B cell (primary cell): ENCODE results near the gene TGFBR3. TPM values are rescaled to one million over a fixed set of nuclear protein-coding genes. Genes with fewer than 3 reads are reported as not detected.

Experiments used
- ATAC-seq: fragments of 200-7000 bp; cut with Tn5 transposase; one replicate; pipeline ENCODE4 v1.10.0; 2021; ENCODE audit warnings: low read depth, mild to moderate bottlenecking, moderate number of reproducible peaks, moderate library complexity
- CTCF ChIA-PET: fragments of 350-600 bp; sonication (Branson Sonifier 250); formaldehyde crosslinking; loops from one replicate; lab custom pipeline; 2021; ENCODE audit warnings: antibody characterized with exemption, inconsistent platforms; lab: Charles Lee
- POLR2A ChIA-PET: fragments of 350-600 bp; sonication (Branson Sonifier 250); formaldehyde crosslinking; loops from one replicate; lab custom pipeline; 2021; ENCODE audit warnings: antibody characterized with exemption; lab: Charles Lee
- DNase-seq: peaks from one replicate; pipeline ENCODE4 v3.0.0; 2013
- H2AFZ ChIP-seq: 2 replicates; pipeline ENCODE4 v1.6.1; 2012; ENCODE audit warnings: mild to moderate bottlenecking, low read depth, low read length; ENCODE audit not compliant: insufficient read depth, poor library complexity, severe bottlenecking
- H3K27ac ChIP-seq, 2 donors: 1 replicate in 1 of 2; 2 replicates in 1 of 2; pipeline ENCODE4 v1.5.1; 2012 to 2013; ENCODE audit warnings: low read length in 2 of 2, mild to moderate bottlenecking in 2 of 2, moderate library complexity in 1 of 2
- H3K27me3 ChIP-seq, 4 experiments: fragments of 200-600 bp in 1 of 4; sonication (generic) in 1 of 4; replicated peaks in 1 of 4; 1 replicate in 2 of 4; 2 replicates in 2 of 4; pipeline versions ENCODE4 v1.6.1 to v1.7.0; 2013 to 2016; ENCODE audit warnings: low read length in 3 of 4, mild to moderate bottlenecking in 2 of 4, mixed read lengths in 1 of 4, moderate library complexity in 1 of 4; ENCODE audit not compliant: insufficient read depth in 4 of 4, control insufficient read depth in 3 of 4; ENCODE audit errors: control extremely low read depth in 1 of 4
- H3K36me3 ChIP-seq, 2 experiments: replicated peaks in 1 of 2; 1 replicate in 1 of 2; 2 replicates in 1 of 2; pipeline versions ENCODE4 v1.6.1 to v1.7.1; 2013; ENCODE audit warnings: low read length in 1 of 2; ENCODE audit not compliant: insufficient read depth in 2 of 2, control insufficient read depth in 1 of 2; ENCODE audit errors: control extremely low read depth in 1 of 2, extremely low read depth in 1 of 2
- H3K4me1 ChIP-seq, 2 donors: fragments of 200-600 bp in 1 of 2; sonication (generic) in 1 of 2; 1 replicate in 1 of 2; 2 replicates in 1 of 2; pipeline versions ENCODE4 v1.5.1 to v1.6.1; 2013 to 2017; ENCODE audit warnings: low read length in 2 of 2; ENCODE audit not compliant: control insufficient read depth in 2 of 2, insufficient read depth in 2 of 2
- H3K4me2 ChIP-seq: replicated peaks from 2 replicates; pipeline ENCODE3; 2012; ENCODE audit warnings: mild to moderate bottlenecking, low read depth, low read length; ENCODE audit not compliant: poor library complexity, severe bottlenecking
- H3K4me3 ChIP-seq, 5 experiments: fragments of 200-600 bp in 1 of 5; sonication (generic) in 1 of 5; 1 replicate in 3 of 5; 2 replicates in 2 of 5; pipeline versions ENCODE4 v1.5.1 to v1.7.0; 2011 to 2016; ENCODE audit warnings: low read length in 4 of 5, mild to moderate bottlenecking in 4 of 5, low read depth in 2 of 5, control low read depth in 1 of 5, moderate library complexity in 1 of 5; ENCODE audit not compliant: insufficient read depth in 1 of 5; ENCODE audit errors: control extremely low read depth in 1 of 5, extremely low read depth in 1 of 5
- H3K79me2 ChIP-seq: fragments of 200-600 bp; sonication (generic); one replicate; pipeline ENCODE4 v1.6.0; 2016; ENCODE audit warnings: low read length; ENCODE audit not compliant: control insufficient read depth, insufficient read depth
- H3K9ac ChIP-seq: fragments of 200-600 bp; sonication (generic); 2 replicates; pipeline ENCODE4 v1.6.1; 2017; ENCODE audit warnings: mild to moderate bottlenecking, low read length, moderate library complexity
- H3K9me3 ChIP-seq, 3 donors: one replicate each; pipeline versions ENCODE4 v1.6.1 to v1.7.1; 2013; ENCODE audit warnings: low read length in 2 of 3; ENCODE audit not compliant: control insufficient read depth in 2 of 3, insufficient read depth in 1 of 3; ENCODE audit errors: control extremely low read depth in 1 of 3
- H4K20me1 ChIP-seq: 2 replicates; pipeline ENCODE4 v1.6.0; 2012; ENCODE audit warnings: mild to moderate bottlenecking, low read length; ENCODE audit not compliant: insufficient read depth, control insufficient read depth, poor library complexity, severe bottlenecking
- H3K27ac Mint-ChIP-seq: one replicate; pipeline ENCODE4 v1.8.0; 2021; ENCODE audit warnings: mixed read lengths
- H3K27me3 Mint-ChIP-seq: one replicate; pipeline ENCODE4 v1.8.0; 2021; ENCODE audit warnings: mixed read lengths
- H3K4me1 Mint-ChIP-seq: one replicate; pipeline ENCODE4 v1.8.0; 2021; ENCODE audit warnings: mixed read lengths
- H3K4me3 Mint-ChIP-seq: one replicate; pipeline ENCODE4 v1.8.0; 2021; ENCODE audit warnings: mixed read lengths
- H3K9me3 Mint-ChIP-seq: one replicate; pipeline ENCODE4 v1.8.0; 2022; ENCODE audit warnings: mixed read lengths; ENCODE audit not compliant: insufficient read depth
- EZH2 ChIP-seq: IDR thresholded peaks from 2 replicates; pipeline ENCODE4 v1.6.1; 2012; ENCODE audit warnings: borderline replicate concordance, low read depth, mild to moderate bottlenecking, moderate library complexity, low read length; ENCODE audit not compliant: insufficient read depth, poor library complexity, severe bottlenecking
- WGBS: methylation state at CpG from one replicate; pipeline ENCODE4 v1.1.5; 2013; ENCODE audit warnings: missing lambda C conversion rate; ENCODE audit not compliant: insufficient coverage; 5-methylcytosine and 5-hydroxymethylcytosine counted together
- intact Hi-C: fragments of 100-400 bp; cut with micrococcal nuclease; formaldehyde crosslinking; loops from one replicate; pipeline ENCODE4 v1.10.0; 2022
- polyA plus RNA-seq: library from polyadenylated mRNA; depleted of rRNA; stranded (reverse); fragments of >200 nt; gene quantifications from 2 replicates; pipeline ENCODE4 v1.2.3, GENCODE V29; 2012
- total RNA-seq, 2 donors: library from RNA; stranded (reverse); fragments of 120-200 nt in 1 of 2; gene quantifications; 1 replicate in 1 of 2; 2 replicates in 1 of 2; pipeline versions ENCODE4 v1.2.3 to v1.2.4, GENCODE V29; 2013 to 2022
- TF ChIP-seq, protein P1 (sequence below): fragments of 200-600 bp; IDR thresholded peaks from one replicate; pipeline ENCODE4 v1.8.0; 2022; ENCODE audit warnings: antibody characterized with exemption, mild to moderate bottlenecking

TGFBR3 gene
- total and polyA plus RNA-seq, 2 donors (not counting 1 experiment from before 2014, with no cell fraction given): 0.10 to 0.12 TPM

- ATAC-seq (no peak), DNase-seq (no peak)
- intact Hi-C loops: no loop called here
- H3K4me1 ChIP-seq: no peaks in the 10 kb centered on the region
- no CpG with 5 or more reads among the region's 3 CpGs for WGBS
- peaks cover 8% of the 10 kb centered on the region for H3K27me3 Mint-ChIP-seq
- no peak overlapping the region for H3K4me3 ChIP-seq
- ChIA-PET POLR2A (no interaction called here), CTCF (no interaction called here)
- no peaks in the 10 kb centered on the region for H3K36me3 ChIP-seq
- TF ChIP-seq, protein P1, sequence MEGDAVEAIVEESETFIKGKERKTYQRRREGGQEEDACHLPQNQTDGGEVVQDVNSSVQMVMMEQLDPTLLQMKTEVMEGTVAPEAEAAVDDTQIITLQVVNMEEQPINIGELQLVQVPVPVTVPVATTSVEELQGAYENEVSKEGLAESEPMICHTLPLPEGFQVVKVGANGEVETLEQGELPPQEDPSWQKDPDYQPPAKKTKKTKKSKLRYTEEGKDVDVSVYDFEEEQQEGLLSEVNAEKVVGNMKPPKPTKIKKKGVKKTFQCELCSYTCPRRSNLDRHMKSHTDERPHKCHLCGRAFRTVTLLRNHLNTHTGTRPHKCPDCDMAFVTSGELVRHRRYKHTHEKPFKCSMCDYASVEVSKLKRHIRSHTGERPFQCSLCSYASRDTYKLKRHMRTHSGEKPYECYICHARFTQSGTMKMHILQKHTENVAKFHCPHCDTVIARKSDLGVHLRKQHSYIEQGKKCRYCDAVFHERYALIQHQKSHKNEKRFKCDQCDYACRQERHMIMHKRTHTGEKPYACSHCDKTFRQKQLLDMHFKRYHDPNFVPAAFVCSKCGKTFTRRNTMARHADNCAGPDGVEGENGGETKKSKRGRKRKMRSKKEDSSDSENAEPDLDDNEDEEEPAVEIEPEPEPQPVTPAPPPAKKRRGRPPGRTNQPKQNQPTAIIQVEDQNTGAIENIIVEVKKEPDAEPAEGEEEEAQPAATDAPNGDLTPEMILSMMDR: no peak
- no peak for TF ChIP-seq EZH2
- no peak overlapping the region for H3K9ac ChIP-seq
- no peak overlapping the region for H3K27ac Mint-ChIP-seq
- no peak overlapping the region for H3K4me3 Mint-ChIP-seq
- no peaks in the 10 kb centered on the region for H3K27me3 ChIP-seq
- no peaks in the 10 kb centered on the region for H3K9me3 Mint-ChIP-seq
- no peaks in the 10 kb centered on the region for H3K9me3 ChIP-seq
- no peak overlapping the region for H2AFZ ChIP-seq
- H3K4me1 Mint-ChIP-seq: peaks cover 9% of the 10 kb centered on the region
- H3K27ac ChIP-seq: no peak overlapping the region
- no peaks in the 10 kb centered on the region for H3K79me2 ChIP-seq
- H4K20me1 ChIP-seq: no peaks in the 10 kb centered on the region
- H3K4me2 ChIP-seq: no peak overlapping the region
Observed at GRCh38 chr1:91712393-91712792, 173.6 kb downstream of the TGFBR3 start.

DNA sequence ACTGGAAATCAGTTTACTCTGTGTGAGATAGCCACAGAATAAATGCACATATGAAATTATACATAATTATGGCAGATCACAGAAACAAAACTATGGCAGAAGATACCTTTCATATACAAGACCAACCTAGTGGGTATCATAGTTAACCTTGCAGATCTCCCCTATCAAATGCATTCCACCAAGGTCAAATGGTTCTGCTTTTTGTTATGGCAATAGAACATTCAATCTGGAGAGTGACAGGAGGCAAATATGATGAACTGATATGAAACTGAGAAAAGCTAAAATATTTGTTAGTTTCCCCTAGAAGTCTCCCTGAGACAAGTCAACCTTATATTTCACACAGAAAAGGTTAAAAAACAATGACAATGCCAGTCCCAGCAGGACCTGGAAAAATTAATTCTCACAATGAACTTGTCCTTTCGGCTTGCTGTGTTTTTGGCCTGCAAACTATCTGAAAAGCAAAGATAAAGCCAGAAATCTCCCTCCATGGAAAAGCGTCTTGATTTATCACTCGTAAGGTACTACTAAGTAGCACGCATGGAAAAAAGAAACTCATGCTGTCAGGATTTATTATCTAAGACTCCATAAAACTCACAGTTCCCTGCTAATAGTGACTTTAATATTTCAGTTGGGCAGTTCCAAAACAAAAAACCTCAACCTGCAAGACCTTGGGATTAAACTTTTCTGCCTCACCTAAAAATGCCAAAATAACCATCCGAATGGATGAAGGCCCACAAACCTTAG is 174.3 kb downstream of the TGFBR3 start:
- TF ChIP-seq, protein P1: no peak
- no peak for TF ChIP-seq EZH2
- no peak overlapping the region for H3K4me3 ChIP-seq
- no peak overlapping the region for H2AFZ ChIP-seq
- H3K27ac ChIP-seq: no peak overlapping the region
- 100% methylated on average over 2 of the region's 5 CpGs for WGBS
- H3K27me3 Mint-ChIP-seq: peaks cover 8% of the 10 kb centered on the region
- no peaks in the 10 kb centered on the region for H3K36me3 ChIP-seq
- ChIA-PET CTCF (no interaction called here), POLR2A (no interaction called here)
- no peak overlapping the region for H3K27ac Mint-ChIP-seq
- no peak overlapping the region for H3K4me2 ChIP-seq
- H3K27me3 ChIP-seq: no peaks in the 10 kb centered on the region
- H3K4me1 Mint-ChIP-seq: peaks cover 9% of the 10 kb centered on the region
- ATAC-seq: no peak
- no peaks in the 10 kb centered on the region for H3K9me3 ChIP-seq
- no peaks in the 10 kb centered on the region for H3K4me1 ChIP-seq
- intact Hi-C loops: no loop called here
- no peak for DNase-seq
- H3K4me3 Mint-ChIP-seq: no peak overlapping the region
- no peaks in the 10 kb centered on the region for H4K20me1 ChIP-seq
- no peak overlapping the region for H3K9ac ChIP-seq
- no peaks in the 10 kb centered on the region for H3K79me2 ChIP-seq
- no peaks in the 10 kb centered on the region for H3K9me3 Mint-ChIP-seq
